Ovary (tissue), 9 donors: ENCODE results near the gene HSD11B1L. TPM values are rescaled to one million over a fixed set of nuclear protein-coding genes. Genes with fewer than 3 reads are reported as not detected.

ENCODE experiments used
- DNase-seq, 5 donors: peaks; one replicate each; pipeline ENCODE4 v3.0.0-alpha.2; 2019 to 2020
- H3K27ac ChIP-seq, 2 donors: fragments of 200-600 bp; one replicate each; pipeline versions ENCODE4 v1.5.1 to v1.8.0; 2019 to 2022
- H3K27me3 ChIP-seq: fragments of 200-600 bp; one replicate; pipeline ENCODE4 v1.8.0; 2022
- H3K36me3 ChIP-seq: fragments of 200-600 bp; sonication (generic); one replicate; pipeline ENCODE4 v1.5.1; 2019
- H3K4me1 ChIP-seq: one replicate; pipeline ENCODE4 v1.8.1; 2013; ENCODE audit warnings: mild to moderate bottlenecking, moderate library complexity; ENCODE audit not compliant: insufficient read depth
- H3K4me3 ChIP-seq: fragments of 200-600 bp; sonication (generic); one replicate; pipeline ENCODE4 v1.5.1; 2017
- H3K9me3 ChIP-seq, 2 donors: fragments of 200-600 bp in 1 of 2; sonication (generic) in 1 of 2; one replicate each; pipeline versions ENCODE4 v1.5.1 to v1.8.1; 2013 to 2019; ENCODE audit warnings: mild to moderate bottlenecking in 1 of 2, moderate library complexity in 1 of 2
- CTCF ChIP-seq, 3 donors: fragments of 450-650 bp in 2 of 3; fragments of 200-600 bp in 1 of 3; IDR thresholded peaks; one replicate each; pipeline versions ENCODE4 v1.5.1 to v1.8.0; 2016 to 2022; ENCODE audit warnings: antibody characterized with exemption in 3 of 3, mild to moderate bottlenecking in 1 of 3
- EP300 ChIP-seq: sonication (generic); formaldehyde crosslinking; IDR thresholded peaks from one replicate; pipeline ENCODE4 v1.6.1; 2017; ENCODE audit warnings: antibody characterized with exemption
- POLR2A ChIP-seq: fragments of 450-650 bp; IDR thresholded peaks from one replicate; pipeline ENCODE4 v1.6.1; 2017; ENCODE audit warnings: antibody characterized with exemption, mild to moderate bottlenecking, moderate library complexity
- WGBS, 3 donors: extraction: QIAGEN DNeasy Blood & Tissue Kit in 1 of 3; methylation state at CpG; one replicate each; pipeline versions ENCODE4 v1.1.5 to v1.1.7; 2013 to 2017; 5-methylcytosine and 5-hydroxymethylcytosine counted together
- intact Hi-C, 4 donors: fragments of 100-400 bp; cut with DNase I; formaldehyde crosslinking; loops; one replicate each; pipeline versions ENCODE4 v1.11.0 to v1.15.1; 2022 to 2023
- polyA plus RNA-seq, 2 donors: library from polyadenylated mRNA; stranded (reverse); fragments of 200-250 nt in 1 of 2; fragments of 350-450 nt in 1 of 2; fragmentation: Illumina TruSeq in 1 of 2; extraction: RNeasy Lipid Tissue Mini Kit (QIAGEN cat#74804) in 1 of 2; gene quantifications; one replicate each; pipeline ENCODE4 v1.2.3, GENCODE V29; 2013 to 2014
- total RNA-seq, 7 donors: library from RNA; depleted of rRNA in 2 of 7; stranded (reverse); fragments of >200 nt in 2 of 7; fragmentation: NEBNext Ultra II Directional in 3 of 7; extraction: Animal tissue kit (Norgen Biotek cat#: 25700) in 3 of 7; gene quantifications; one replicate each; pipeline versions ENCODE4 v1.1.0 to v1.2.4, GENCODE V29; 2016 to 2023
- donor health status: DM: no; HTN: no; CAD: no; lungs with moderate emphysema.
- donor health status: DM: no; HTN: no; CAD: no.
- donor health status: Bipolar disorder and iron deficiency.
- donor health status: DM: yes; HTN: yes; CAD: no.
- donor health status: DM: no; HTN: no; CAD: no.
- donor health status: DM: yes; HTN: yes; CAD: no.

Gene HSD11B1L
- total and polyA plus RNA-seq, 9 donors: 3.1 to 20.7 (median 8.5) TPM

GRCh38 chr19:5663904-5664303, 16.9 kb upstream of the HSD11B1L start:
- Histone ChIP-seq H3K27ac (no peak overlapping the region), H3K4me1 (no peaks in the 10 kb centered on the region), H3K36me3 (no peaks in the 10 kb centered on the region), H3K27me3 (no peaks in the 10 kb centered on the region), H3K9me3 (no peaks in the 10 kb centered on the region), H3K4me3 (no peak overlapping the region)
- TF ChIP-seq EP300 (no peak), CTCF (IDR thresholded peaks at IDR 0.05) (no peak), POLR2A (no peak)
- no peak for DNase-seq
- 89 to 92% (median 92%) methylated on average over 17 of the region's 17 CpGs for WGBS, 3 donors
- intact Hi-C loops: no loop called here

GRCh38 chr19:5664515-5664914, 16.3 kb upstream of the HSD11B1L start:
- TF ChIP-seq POLR2A (no peak), CTCF (IDR thresholded peaks at IDR 0.05) (no peak), EP300 (no peak)
- Histone ChIP-seq H3K27ac (no peak overlapping the region), H3K9me3 (no peaks in the 10 kb centered on the region), H3K27me3 (no peaks in the 10 kb centered on the region), H3K4me1 (no peaks in the 10 kb centered on the region), H3K4me3 (no peak overlapping the region), H3K36me3 (no peaks in the 10 kb centered on the region)
- whole genome bisulfite sequencing, 3 donors: 65 to 83% (median 74%) methylated on average over 2 of the region's 2 CpGs
- intact Hi-C loops: no loop called here
- no peak for DNase-seq

- Histone ChIP-seq H3K4me1 (no peaks in the 10 kb centered on the region), H3K9me3 (no peaks in the 10 kb centered on the region), H3K36me3 (no peaks in the 10 kb centered on the region), H3K27ac (no peak overlapping the region), H3K27me3 (no peaks in the 10 kb centered on the region), H3K4me3 (no peak overlapping the region)
- intact Hi-C loops: no loop called here
- TF ChIP-seq POLR2A: no peak
- TF ChIP-seq EP300: no peak
- no peak for TF ChIP-seq CTCF (IDR thresholded peaks at IDR 0.05)
- 66 to 71% (median 71%) methylated on average over 10 of the region's 10 CpGs for WGBS, 3 donors
- DNase-seq: no peak
These were observed 14.9 kb upstream of the HSD11B1L start for GRCh38 chr19:5665781-5666513.

GRCh38 chr19:5666921-5667610, 13.8 kb upstream of the HSD11B1L start:
- Histone ChIP-seq H3K4me3 (no peak overlapping the region), H3K27ac (no peak overlapping the region), H3K9me3 (no peaks in the 10 kb centered on the region), H3K27me3 (no peaks in the 10 kb centered on the region), H3K4me1 (no peaks in the 10 kb centered on the region), H3K36me3 (no peaks in the 10 kb centered on the region)
- WGBS, 3 donors: 82 to 85% (median 85%) methylated on average over 24 to 26 of the region's 26 CpGs
- DNase-seq: no peak
- intact Hi-C loops: no loop called here
- TF ChIP-seq EP300: no peak
- TF ChIP-seq POLR2A: no peak
- no peak for TF ChIP-seq CTCF (IDR thresholded peaks at IDR 0.05)
